Stimulated activated effector memory CD8-positive, alpha-beta T cell treated with anti-CD3 and anti-CD28 coated beads, Interleukin-12 subunit alpha, Interleukin-12 subunit beta, amount 100 ng/mL, for 72 hours (primary cell): ENCODE measurements around the gene GMPR2.

ENCODE experiments used
- ATAC-seq: fragments of 150-1000 bp; cut with Tn5 transposase; 2 replicates; pipeline ENCODE4 v1.10.0; 2021
- DNase-seq, 2 donors: peaks; one replicate each; pipeline ENCODE4 v3.0.0; 2021 to 2022; ENCODE audit warnings: low spot score in 2 of 2
- H3K27ac Mint-ChIP-seq: one replicate; pipeline ENCODE4 v1.8.0; 2022; ENCODE audit warnings: mild to moderate bottlenecking, mixed read lengths
- H3K36me3 Mint-ChIP-seq: one replicate; pipeline ENCODE4 v1.8.0; 2022; ENCODE audit warnings: mild to moderate bottlenecking, mixed read lengths
- H3K4me1 Mint-ChIP-seq: one replicate; pipeline ENCODE4 v1.8.0; 2022; ENCODE audit warnings: mixed read lengths
- H3K4me3 Mint-ChIP-seq: one replicate; pipeline ENCODE4 v1.8.0; 2022; ENCODE audit warnings: mild to moderate bottlenecking, mixed read lengths
- H3K9me3 Mint-ChIP-seq: one replicate; pipeline ENCODE4 v1.8.0; 2022; ENCODE audit warnings: mixed read lengths

GMPR2 gene

DNA sequence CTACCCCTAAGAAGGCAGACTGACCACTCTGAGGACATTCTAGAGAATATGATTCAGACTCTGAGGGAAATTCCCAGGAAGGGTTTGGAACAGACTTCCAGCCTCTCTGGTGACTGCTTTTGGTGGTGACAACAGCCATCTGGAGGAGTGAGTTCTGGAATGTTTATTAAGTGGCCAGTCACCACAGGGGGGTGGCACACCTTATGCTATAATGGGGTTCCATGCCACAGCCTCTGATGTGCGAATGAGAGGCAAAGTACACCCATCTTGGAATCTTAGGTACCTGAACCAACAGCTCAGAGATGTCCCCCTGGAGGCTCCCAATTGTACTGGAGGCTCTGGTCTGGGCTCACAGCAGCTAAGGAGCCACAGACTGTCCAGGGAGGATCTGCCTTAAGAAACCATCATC is 19.2 kb downstream of the GMPR2 start:
- Mint-ChIP-seq H3K27ac (peak overlapping the region; percentile 65), H3K9me3 (no peaks in the 10 kb centered on the region), H3K4me1 (peaks cover 25% of the 10 kb centered on the region), H3K4me3 (no peak overlapping the region), H3K36me3 (peaks cover 5% of the 10 kb centered on the region)
- ATAC-seq (no peak), DNase-seq (no peak)

DNA sequence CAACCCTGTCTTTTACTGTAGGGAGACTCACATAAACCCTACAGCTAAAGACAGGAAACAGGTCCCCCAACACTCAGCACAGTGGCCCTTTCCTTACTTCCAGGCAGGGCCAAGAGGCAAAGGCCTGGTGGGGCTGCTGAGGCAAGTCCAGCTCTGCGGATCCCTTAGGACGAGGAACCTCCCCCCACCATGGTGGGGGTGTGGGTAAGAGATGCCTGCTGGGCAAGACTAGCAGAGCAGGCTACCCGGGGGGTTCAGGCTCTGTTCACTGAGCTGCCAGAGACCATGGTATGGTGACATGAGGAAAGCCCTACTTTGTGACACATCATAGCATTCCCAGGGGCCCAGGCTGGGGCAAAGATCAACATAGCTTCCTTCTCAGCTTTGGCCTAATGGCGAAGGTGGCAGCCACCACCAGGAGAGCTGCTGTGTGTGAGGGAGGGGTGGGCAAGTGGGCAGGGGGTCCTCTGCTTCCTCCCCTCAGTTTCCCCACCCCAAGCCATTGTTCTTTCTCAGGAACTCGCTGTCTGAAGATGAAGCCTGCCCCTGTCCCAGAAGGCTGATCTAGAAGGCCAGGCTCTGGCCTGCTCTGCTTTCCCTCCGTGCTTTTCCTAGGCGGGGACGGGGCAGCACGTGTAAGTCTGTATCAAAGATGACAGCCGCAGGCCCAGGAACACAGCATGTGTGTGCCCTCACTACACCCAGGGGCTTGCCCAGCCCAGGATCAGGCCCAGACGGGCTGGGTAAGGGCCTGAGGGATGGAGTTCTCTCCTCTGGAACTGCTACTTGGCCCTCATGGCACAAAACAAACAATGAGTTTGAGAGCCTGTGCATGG is 19.8 kb downstream of the GMPR2 start:
- H3K36me3 Mint-ChIP-seq = peaks cover 5% of the 10 kb centered on the region
- no peak overlapping the region for H3K27ac Mint-ChIP-seq
- no peaks in the 10 kb centered on the region for H3K9me3 Mint-ChIP-seq
- H3K4me3 Mint-ChIP-seq = no peak overlapping the region
- no peak for ATAC-seq
- no peak for DNase-seq
- peaks cover 19% of the 10 kb centered on the region for H3K4me1 Mint-ChIP-seq

DNA sequence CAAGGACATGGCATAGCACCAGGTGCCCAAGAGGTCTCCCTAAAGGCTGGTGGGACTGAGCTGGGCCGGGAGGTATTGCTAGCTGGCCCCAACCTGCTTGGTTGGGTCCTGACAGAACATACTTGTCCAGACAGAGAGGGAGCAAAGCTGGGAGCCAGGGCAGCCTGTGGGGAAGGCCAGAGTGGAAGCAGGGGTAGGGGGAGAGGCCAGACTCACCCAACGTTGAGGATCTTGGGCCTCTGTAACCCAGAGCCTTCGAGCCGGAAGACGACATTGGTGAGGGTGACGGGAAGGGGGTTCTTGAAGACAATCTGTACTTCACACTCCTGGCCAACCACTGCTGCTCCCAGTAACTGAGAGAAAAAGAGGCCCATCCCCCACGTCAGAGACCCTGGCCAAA is 21.2 kb downstream of the GMPR2 start:
- H3K4me1 Mint-ChIP-seq = peaks cover 14% of the 10 kb centered on the region
- H3K9me3 Mint-ChIP-seq = no peaks in the 10 kb centered on the region
- H3K27ac Mint-ChIP-seq = no peak overlapping the region
- H3K36me3 Mint-ChIP-seq = peaks cover 5% of the 10 kb centered on the region
- DNase-seq (no peak), ATAC-seq (no peak)
- no peak overlapping the region for H3K4me3 Mint-ChIP-seq

DNA sequence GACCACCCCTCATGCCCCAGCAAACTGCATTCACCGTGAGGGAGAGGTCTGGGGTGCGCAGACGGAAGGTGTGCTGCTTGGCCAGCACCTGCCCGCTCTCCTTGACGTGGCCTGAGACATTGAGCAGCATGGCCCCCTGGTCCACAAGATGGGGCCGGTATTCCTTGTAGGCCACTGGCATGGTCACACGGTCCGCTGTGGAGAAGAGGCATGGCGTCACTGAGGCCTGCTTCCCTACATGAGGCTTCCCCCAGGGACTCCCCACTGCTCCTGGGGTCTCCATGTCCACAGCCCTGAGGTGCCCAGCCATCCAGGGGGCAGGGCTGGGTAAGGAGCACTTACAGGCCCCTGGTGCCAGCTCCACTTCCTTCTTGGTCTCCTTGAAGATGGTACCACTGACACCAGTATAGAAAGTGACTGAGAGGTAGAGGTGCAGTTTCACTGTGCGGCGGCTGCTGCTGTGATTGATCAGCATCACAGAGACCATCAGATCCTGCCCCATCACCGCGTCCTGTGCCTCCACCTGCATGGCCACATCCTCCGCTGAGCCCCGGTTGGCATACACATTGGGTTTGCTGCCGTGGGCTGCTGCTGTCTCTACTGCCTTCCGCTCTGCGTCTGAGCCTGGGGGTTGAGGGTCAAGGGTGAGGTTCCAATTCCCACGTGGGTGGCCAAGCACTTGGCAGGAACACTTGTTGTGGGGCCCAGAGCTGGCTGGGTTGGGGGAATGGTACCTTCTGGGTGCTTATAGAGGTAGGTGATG is 22.1 kb downstream of the GMPR2 start:
- no peak overlapping the region for H3K4me3 Mint-ChIP-seq
- no peak for DNase-seq
- H3K4me1 Mint-ChIP-seq = peaks cover 9% of the 10 kb centered on the region
- ATAC-seq = no peak
- H3K27ac Mint-ChIP-seq = no peak overlapping the region
- peaks cover 5% of the 10 kb centered on the region for H3K36me3 Mint-ChIP-seq
- H3K9me3 Mint-ChIP-seq = no peaks in the 10 kb centered on the region

DNA sequence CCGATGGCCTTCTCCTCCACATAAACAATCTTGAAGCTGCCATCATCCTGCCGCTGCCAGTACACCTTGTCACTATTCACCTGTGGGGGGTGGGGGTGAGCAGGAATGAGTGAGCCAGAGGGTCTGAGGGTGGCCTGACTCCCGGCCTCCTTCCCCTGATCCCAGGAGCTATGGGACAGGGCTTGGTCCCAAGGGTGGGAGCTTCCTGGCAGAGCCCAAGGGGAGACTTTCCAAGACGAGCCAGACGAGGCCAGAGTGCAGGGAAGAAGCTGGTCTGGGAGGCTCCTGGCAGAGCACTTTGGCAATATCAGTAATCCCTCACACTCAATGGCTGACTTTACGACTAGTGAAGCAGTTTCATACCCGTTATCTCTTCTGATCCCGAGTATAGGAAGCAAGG is 22.7 kb downstream of the GMPR2 start:
- H3K27ac Mint-ChIP-seq = no peak overlapping the region
- no peaks in the 10 kb centered on the region for H3K9me3 Mint-ChIP-seq

DNA sequence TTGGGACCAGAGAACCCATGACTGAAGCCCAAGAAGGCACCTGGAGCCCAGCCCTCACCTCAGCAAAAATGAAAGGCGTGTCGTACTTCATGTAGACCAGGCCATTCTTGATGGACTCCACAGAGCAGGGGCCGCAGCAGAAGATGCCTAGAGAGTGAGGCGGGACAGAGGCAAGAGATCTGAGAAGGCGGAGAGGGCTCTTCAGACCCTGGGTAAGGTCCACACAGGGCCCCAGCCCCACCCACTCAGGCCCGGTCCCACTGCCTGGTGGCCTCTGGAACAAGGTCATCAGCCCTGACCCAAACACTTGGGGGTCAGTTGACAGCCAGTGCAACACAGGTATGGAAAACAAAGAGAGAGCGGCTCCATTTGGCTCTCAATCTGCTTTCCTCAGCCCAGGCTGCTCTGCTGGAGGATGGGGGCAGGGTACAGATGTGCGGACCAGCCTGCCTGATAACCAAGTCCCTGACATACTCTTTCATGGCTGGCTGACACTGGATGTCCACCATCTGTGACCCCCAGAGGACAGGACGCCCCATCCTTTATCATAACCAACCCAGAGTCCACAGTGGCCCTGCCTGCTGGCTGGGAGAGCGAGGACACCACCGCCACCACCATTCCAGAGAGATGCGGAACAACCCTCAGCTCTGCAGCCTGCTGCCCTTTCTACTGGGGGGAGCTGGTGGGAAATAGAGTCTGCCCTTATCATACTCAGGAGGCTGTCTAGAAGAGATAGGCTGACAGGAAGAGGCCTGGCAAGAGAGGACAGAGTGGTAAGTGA is 23.4 kb downstream of the GMPR2 start:
- no peaks in the 10 kb centered on the region for H3K9me3 Mint-ChIP-seq
- DNase-seq (no peak), ATAC-seq (no peak)
- no peaks in the 10 kb centered on the region for H3K4me1 Mint-ChIP-seq
- H3K27ac Mint-ChIP-seq = peak overlapping the region; percentile 68
- peaks cover 5% of the 10 kb centered on the region for H3K36me3 Mint-ChIP-seq
- H3K4me3 Mint-ChIP-seq = no peak overlapping the region

More for the DNA sequence above, 22.7 kb downstream of the GMPR2 start:
- Mint-ChIP-seq H3K4me1 (peaks cover 3% of the 10 kb centered on the region), H3K4me3 (no peak overlapping the region), H3K36me3 (peaks cover 5% of the 10 kb centered on the region)
- DNase-seq (no peak), ATAC-seq (no peak)

DNA sequence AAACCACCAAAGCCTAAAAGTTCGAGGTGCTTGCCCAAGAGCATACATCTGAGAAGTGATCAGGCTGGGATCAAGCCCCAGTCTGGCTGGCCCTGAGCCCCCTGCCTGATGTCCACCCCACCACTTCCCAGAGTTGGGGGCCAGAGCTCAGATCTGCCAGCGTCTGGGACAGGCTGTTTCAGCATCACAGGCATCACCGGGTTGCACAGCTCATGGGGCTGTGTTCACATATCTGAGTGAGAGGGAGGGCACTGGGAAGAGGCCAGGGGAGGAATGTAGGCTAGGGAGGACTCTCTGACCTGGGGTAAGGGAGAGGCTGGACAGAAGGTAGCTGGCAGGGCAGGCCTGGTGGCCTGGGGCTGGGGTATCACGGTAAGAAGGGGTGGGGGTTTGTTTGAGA is 24.2 kb downstream of the GMPR2 start:
- no peaks in the 10 kb centered on the region for H3K4me1 Mint-ChIP-seq
- ATAC-seq (no peak), DNase-seq (no peak)
- peak overlapping the region; percentile 68 for H3K27ac Mint-ChIP-seq
- no peaks in the 10 kb centered on the region for H3K9me3 Mint-ChIP-seq
- no peak overlapping the region for H3K4me3 Mint-ChIP-seq
- H3K36me3 Mint-ChIP-seq = peaks cover 5% of the 10 kb centered on the region

DNA sequence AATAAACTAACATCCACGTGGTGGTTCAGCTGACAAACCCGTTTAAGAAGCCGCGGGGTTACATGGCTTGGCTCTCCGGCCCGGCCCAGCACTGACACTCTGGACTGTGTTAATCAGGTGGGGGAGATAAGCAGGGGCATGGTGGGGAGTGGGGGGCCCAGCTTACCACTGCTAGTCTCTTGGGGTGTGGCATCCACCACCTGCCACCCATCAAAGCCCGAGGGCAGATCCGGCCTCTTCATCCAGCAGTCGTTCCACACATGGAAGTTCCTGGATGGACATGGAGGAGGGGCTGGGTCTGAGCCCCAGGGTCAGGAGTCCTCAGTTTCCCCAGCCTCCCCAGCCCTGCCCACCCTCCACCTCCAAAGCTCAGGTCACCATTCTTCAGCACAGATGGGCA is 25.4 kb downstream of the GMPR2 start:
- no peaks in the 10 kb centered on the region for H3K4me1 Mint-ChIP-seq
- no peak for DNase-seq
- ATAC-seq = no peak
- H3K4me3 Mint-ChIP-seq = no peak overlapping the region
- H3K36me3 Mint-ChIP-seq = peaks cover 5% of the 10 kb centered on the region
- H3K27ac Mint-ChIP-seq = no peak overlapping the region
- no peaks in the 10 kb centered on the region for H3K9me3 Mint-ChIP-seq

DNA sequence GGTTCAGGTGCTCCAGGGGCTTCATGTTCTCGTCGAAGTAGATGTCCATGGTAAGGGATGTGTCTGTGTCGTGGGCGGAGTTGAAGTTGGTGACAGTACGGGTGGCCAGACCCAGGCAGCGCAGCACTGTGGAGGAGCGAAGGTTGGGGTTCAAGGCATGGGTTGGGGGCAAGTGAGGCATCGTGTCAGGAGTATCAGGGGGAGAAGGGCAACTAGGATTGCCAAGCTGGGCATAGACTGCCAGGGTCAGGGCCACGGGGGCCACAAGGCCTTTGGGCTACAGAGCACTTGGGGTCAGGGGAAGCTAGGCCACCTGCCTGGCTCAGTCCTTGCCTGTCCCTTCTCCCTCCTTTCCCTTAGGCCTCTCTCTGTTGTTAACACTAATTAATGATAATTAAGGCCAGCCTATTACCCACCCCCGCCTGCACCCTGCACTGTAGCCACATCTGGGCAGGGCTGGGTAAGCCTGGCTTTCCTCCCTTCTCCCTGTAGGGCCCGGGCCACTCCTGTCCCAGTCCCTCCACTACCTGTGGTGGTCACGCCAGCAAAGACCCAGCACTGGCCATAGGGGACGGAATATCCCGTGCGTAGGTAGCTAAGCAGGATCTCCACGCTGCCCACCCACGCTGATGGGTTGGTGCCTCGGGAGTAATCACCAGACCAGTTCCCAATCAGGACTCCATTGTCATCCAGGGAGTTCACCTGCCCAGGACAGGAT is 26.0 kb downstream of the GMPR2 start:
- ATAC-seq = no peak
- Mint-ChIP-seq H3K27ac (no peak overlapping the region), H3K36me3 (peaks cover 5% of the 10 kb centered on the region), H3K4me3 (no peak overlapping the region), H3K4me1 (no peaks in the 10 kb centered on the region), H3K9me3 (no peaks in the 10 kb centered on the region)
- DNase-seq = no peak

DNA sequence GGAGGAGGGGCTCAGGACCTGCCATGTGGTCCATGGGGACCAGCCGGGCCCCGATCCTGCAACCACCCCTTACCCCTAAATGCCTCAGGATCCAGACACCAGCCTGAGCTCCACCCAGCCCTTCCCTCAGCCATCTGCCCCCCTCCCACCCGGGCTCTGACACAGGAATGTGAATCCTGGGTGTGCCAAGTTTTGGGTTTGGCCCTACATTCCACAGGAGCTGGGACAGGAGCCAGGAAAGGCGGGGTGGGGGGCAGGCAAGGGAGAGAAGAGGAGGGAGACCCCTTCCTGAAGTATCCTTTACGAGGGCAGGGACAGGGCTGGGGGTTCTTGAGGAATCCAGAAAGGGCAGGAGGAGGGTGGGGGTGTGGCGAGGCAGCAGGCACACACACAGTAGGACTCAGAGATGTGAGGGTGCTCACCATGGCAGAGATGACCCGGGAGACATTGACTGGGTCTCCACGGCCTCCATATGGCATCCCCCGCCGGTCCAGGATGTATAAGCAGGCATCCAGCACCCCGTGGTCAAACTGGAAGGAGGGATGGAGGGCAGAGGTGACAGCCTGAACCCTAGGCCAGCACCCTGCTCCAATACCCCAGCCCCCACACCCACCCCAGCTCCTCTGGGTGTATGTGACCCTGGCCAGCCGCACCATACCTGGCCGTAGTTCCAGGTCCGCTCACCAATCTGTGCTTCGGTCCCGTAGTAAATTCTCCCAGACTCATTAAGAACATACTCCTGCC is 26.7 kb downstream of the GMPR2 start:
- Mint-ChIP-seq H3K9me3 (no peaks in the 10 kb centered on the region), H3K36me3 (peaks cover 5% of the 10 kb centered on the region), H3K4me1 (no peaks in the 10 kb centered on the region), H3K4me3 (no peak overlapping the region), H3K27ac (no peak overlapping the region)
- ATAC-seq = no peak
- DNase-seq = no peak

DNA sequence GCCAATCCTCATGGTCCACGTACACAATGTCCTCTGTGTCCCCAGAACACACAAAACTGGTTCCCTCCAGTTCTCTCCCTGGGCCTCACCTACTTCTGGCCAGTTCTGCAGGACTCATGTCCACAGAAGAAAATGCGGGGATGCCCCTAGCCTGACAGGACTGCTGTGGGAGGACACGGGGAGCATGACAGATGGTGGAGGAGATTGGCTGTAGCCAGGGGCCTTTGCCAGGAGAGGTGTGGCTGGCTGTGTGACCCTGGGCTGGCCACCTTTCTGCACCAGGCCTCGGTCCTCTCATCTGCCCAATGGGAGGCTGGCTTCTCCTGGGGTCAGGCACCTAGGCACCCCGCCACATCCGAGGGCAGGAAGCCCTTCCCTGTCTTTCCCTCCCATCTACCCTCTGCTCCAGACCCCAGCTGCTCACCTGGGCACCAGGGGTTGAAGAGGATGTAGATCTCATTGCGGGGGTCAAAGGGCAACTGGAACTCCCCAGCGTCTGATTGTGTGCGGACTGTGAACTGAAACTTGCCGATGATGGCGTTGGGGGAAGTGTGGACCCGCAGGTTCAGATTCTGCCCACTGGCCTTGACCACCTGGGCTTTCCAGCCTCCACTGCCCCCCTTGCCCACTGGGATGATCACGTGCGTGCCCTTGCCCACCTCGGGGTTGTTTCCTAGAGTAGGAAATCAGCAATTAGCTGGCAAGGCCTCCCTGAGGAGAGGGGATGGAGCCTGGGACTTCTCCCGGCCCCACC is 27.5 kb downstream of the GMPR2 start:
- Mint-ChIP-seq H3K4me3 (no peak overlapping the region), H3K27ac (no peak overlapping the region), H3K4me1 (no peaks in the 10 kb centered on the region), H3K9me3 (no peaks in the 10 kb centered on the region), H3K36me3 (peaks cover 2% of the 10 kb centered on the region)
- no peak for DNase-seq
- no peak for ATAC-seq

DNA sequence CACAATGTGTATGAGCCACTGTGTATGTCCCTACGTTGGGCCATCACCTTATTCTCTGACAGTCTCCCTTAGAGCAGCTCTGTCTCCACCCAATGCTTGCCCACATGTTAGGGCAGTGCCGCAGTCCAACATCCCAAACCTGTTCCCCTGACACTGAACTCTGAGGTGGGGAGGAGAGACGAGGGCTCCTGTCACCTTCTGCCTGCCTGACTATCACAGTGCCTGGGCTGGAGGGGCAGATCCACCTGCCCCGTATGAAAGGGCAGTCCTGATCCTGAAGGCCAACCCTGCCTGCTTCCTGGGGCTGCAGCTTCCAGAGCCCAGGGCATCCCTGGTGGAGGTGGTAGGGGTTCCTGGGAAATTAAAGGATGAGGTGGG is 28.0 kb downstream of the GMPR2 start:
- Mint-ChIP-seq H3K9me3 (no peaks in the 10 kb centered on the region), H3K4me1 (no peaks in the 10 kb centered on the region), H3K36me3 (no peaks in the 10 kb centered on the region), H3K4me3 (no peak overlapping the region), H3K27ac (peak overlapping the region; percentile 49)
- DNase-seq = no peak
- ATAC-seq = no peak

DNA sequence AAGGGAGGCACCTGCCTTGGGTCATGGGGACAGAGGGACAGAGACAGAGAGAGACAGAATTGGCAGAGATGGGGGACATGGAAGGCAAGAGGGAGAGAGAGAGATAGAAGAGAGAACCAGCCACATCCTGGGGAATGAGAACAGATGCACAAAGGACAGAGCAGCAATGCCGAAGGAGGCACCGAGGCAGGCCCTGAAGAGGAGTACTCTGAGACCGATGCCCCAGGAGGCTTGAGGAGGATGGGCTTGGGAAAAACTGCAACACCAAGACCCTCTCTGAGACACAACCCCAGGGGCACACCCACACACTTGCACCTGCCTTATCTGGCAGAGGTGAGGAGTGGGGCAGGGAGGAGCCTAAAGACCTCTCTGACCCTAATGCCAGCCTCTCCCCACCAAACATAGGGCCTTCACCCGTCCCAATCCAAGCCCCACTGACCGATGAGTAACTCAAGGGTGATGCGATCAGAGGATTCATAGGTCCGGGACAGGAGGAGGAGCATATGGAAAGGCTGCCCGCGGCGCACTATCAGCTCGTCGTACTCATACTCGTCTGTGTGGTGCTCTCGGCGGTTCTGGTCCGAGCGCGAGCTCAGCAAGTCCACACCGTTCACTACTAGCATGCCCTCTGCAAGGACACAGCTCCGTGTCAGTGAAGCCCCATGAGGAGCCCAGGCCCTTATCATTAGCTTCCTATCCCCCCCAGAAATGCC is 28.7 kb downstream of the GMPR2 start:
- DNase-seq (no peak), ATAC-seq (no peak)
- Mint-ChIP-seq H3K4me3 (no peak overlapping the region), H3K9me3 (no peaks in the 10 kb centered on the region), H3K36me3 (no peaks in the 10 kb centered on the region), H3K27ac (peak overlapping the region; percentile 49), H3K4me1 (peaks cover 3% of the 10 kb centered on the region)
